Measurements from ENCODE around the gene DCX. TPM values are rescaled to one million over a fixed set of nuclear protein-coding genes. Genes with fewer than 3 reads are reported as not detected.

Gene DCX
- total RNA-seq, 4 donors from 2014 or later, result not detected

- Histone ChIP-seq H3K4me3 (no peak overlapping the region), H3K27ac (no peak overlapping the region), H3K4me1 (no peaks in the 10 kb centered on the region), H3K9me3 (no peaks in the 10 kb centered on the region), H3K36me3 (no peaks in the 10 kb centered on the region), H3K27me3 (no peaks in the 10 kb centered on the region)
- DNase-seq (no peak), ATAC-seq (no peak)
- no peak for TF ChIP-seq CTCF (IDR thresholded peaks at IDR 0.05 in 4 of 5, conservative IDR thresholded peaks at IDR 0.05 in 1 of 5)
- TF ChIP-seq POLR2A (IDR thresholded peaks at IDR 0.05), result no peak
- in situ Hi-C loops (cut with MboI; ENCODE audit: low sequenced_read_pairs in 4 of 4) (no loop called here), intact Hi-C loops (cut with DNase I; ENCODE audit: low total_unique reads) (no loop called here)
Observed at GRCh38 chrX:111382277-111382676, 29.7 kb downstream of the DCX start.

- no peak for DNase-seq
- Histone ChIP-seq H3K36me3 (no peaks in the 10 kb centered on the region), H3K27me3 (peaks cover 0 to 3% (median 0%) of the 10 kb centered on the region in 3 donors), H3K4me1 (no peaks in the 10 kb centered on the region), H3K9me3 (no peaks in the 10 kb centered on the region), H3K4me3 (no peak overlapping the region), H3K27ac (no peak overlapping the region)
- in situ Hi-C loops (cut with MboI; ENCODE audit: low sequenced_read_pairs in 4 of 4) (no loop called here), intact Hi-C loops (cut with DNase I; ENCODE audit: low total_unique reads) (no loop called here)
- no peak for ATAC-seq
- TF ChIP-seq CTCF (IDR thresholded peaks at IDR 0.05 in 4 of 5, conservative IDR thresholded peaks at IDR 0.05 in 1 of 5) (no peak), POLR2A (IDR thresholded peaks at IDR 0.05) (no peak)
Observed at GRCh38 chrX:111376897-111377578, 35.0 kb downstream of the DCX start.

- ATAC-seq, result no peak
- intact Hi-C loops (cut with DNase I; ENCODE audit: low total_unique reads) (no loop called here), in situ Hi-C loops (cut with MboI; ENCODE audit: low sequenced_read_pairs in 4 of 4) (no loop called here)
- H3K9me3 ChIP-seq, result no peaks in the 10 kb centered on the region
- DNase-seq, result no peak
- no peak for TF ChIP-seq CTCF (IDR thresholded peaks at IDR 0.05 in 4 of 5, conservative IDR thresholded peaks at IDR 0.05 in 1 of 5)
- TF ChIP-seq POLR2A (IDR thresholded peaks at IDR 0.05), result no peak
- H3K36me3 ChIP-seq, result no peaks in the 10 kb centered on the region
- peaks cover 0 to 3% (median 0%) of the 10 kb centered on the region in 3 donors for H3K27me3 ChIP-seq
- no peak overlapping the region for H3K4me3 ChIP-seq
- no peak overlapping the region for H3K27ac ChIP-seq
- no peaks in the 10 kb centered on the region for H3K4me1 ChIP-seq
Observed at GRCh38 chrX:111376486-111376885, 35.5 kb downstream of the DCX start.

- in situ Hi-C loops (cut with MboI; ENCODE audit: low sequenced_read_pairs in 4 of 4) (no loop called here), intact Hi-C loops (cut with DNase I; ENCODE audit: low total_unique reads) (no loop called here)
- ATAC-seq (no peak), DNase-seq (no peak)
- Histone ChIP-seq H3K27ac (no peak overlapping the region), H3K36me3 (no peaks in the 10 kb centered on the region), H3K27me3 (peaks cover 0 to 3% (median 0%) of the 10 kb centered on the region in 3 donors), H3K4me3 (no peak overlapping the region), H3K9me3 (no peaks in the 10 kb centered on the region), H3K4me1 (no peaks in the 10 kb centered on the region)
- TF ChIP-seq CTCF (IDR thresholded peaks at IDR 0.05 in 4 of 5, conservative IDR thresholded peaks at IDR 0.05 in 1 of 5) (no peak), POLR2A (IDR thresholded peaks at IDR 0.05) (no peak)
Observed at GRCh38 chrX:111375747-111376146, 36.2 kb downstream of the DCX start.

GRCh38 chrX:111372086-111372485 lies 39.9 kb downstream of the DCX start:
- H3K4me1 ChIP-seq, result no peaks in the 10 kb centered on the region
- intact Hi-C loops (cut with DNase I; ENCODE audit: low total_unique reads) (no loop called here), in situ Hi-C loops (cut with MboI; ENCODE audit: low sequenced_read_pairs in 4 of 4) (no loop called here)
- no peak overlapping the region for H3K4me3 ChIP-seq
- no peak overlapping the region for H3K27ac ChIP-seq
- no peaks in the 10 kb centered on the region for H3K9me3 ChIP-seq
- no peaks in the 10 kb centered on the region for H3K36me3 ChIP-seq
- peaks cover 0 to 3% (median 0%) of the 10 kb centered on the region in 3 donors for H3K27me3 ChIP-seq
- ATAC-seq (no peak), DNase-seq (no peak)
- TF ChIP-seq POLR2A (IDR thresholded peaks at IDR 0.05), result no peak
- TF ChIP-seq CTCF (IDR thresholded peaks at IDR 0.05 in 4 of 5, conservative IDR thresholded peaks at IDR 0.05 in 1 of 5), result no peak
